Measurements from ENCODE around the gene UBE2Q1.

Gene UBE2Q1

DNA sequence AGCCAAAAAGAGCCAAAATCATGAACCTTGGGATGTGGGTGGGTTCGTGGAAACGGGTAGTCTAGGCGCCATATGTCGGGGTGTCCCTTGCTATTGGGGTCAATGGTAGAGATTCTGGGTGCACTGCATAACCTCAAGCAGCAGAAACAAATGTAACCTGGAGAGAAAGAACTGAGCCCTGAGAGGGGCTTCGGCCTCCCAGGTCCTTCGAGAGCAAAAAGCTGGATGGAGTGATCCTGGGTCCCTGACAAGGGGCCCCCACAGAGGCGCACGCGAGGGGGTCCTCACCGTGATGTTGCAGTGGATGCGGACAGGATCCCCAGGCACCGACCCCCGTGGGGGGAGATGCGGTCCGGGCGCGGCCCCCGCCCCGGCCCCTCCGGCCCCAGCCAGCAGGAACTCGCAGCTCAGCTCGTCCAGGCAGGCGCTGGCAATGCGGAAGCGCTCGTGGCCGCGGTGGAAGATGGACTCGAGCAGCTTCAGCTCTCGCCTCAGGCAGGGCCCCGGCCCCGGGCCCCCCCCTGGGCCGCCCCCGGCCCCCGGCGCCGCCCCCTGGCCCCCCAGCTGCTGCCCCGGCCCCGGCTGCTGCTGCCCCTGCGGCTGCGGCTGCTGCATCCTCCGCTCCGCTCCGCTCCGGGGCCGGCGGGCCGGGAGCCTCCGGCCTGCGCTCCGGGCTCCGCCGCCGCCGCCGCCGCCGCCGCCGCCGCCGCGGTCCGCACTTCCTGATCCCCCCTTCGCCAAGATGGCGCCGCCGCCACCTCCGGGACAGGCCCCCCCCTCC, at the start of gene UBE2Q1:
UBE2Q1 (minus strand) TSS at position 724 of the 781 bp plus-strand sequence; CDS start at position 615, 109 bp downstream.
- H3K4me3 ChIP-seq (ENCODE audit: low read depth, low read length): peak within 1 kb of the TSS; percentile 90
- DNase-seq (ENCODE audit: low read depth): no peak
- in situ Hi-C loops (cut with HindIII; ENCODE audit: low sequenced_read_pairs): loop anchor here (5.0 kb wide), 2 partner anchors 36 to 76 kb away; no protein-coding TSS in a partner anchor
- TF ChIP-seq, protein P1, sequence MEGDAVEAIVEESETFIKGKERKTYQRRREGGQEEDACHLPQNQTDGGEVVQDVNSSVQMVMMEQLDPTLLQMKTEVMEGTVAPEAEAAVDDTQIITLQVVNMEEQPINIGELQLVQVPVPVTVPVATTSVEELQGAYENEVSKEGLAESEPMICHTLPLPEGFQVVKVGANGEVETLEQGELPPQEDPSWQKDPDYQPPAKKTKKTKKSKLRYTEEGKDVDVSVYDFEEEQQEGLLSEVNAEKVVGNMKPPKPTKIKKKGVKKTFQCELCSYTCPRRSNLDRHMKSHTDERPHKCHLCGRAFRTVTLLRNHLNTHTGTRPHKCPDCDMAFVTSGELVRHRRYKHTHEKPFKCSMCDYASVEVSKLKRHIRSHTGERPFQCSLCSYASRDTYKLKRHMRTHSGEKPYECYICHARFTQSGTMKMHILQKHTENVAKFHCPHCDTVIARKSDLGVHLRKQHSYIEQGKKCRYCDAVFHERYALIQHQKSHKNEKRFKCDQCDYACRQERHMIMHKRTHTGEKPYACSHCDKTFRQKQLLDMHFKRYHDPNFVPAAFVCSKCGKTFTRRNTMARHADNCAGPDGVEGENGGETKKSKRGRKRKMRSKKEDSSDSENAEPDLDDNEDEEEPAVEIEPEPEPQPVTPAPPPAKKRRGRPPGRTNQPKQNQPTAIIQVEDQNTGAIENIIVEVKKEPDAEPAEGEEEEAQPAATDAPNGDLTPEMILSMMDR (IDR thresholded peaks at IDR 0.05; ENCODE audit: low read depth, low read length, missing control alignments): no peak

DNA sequence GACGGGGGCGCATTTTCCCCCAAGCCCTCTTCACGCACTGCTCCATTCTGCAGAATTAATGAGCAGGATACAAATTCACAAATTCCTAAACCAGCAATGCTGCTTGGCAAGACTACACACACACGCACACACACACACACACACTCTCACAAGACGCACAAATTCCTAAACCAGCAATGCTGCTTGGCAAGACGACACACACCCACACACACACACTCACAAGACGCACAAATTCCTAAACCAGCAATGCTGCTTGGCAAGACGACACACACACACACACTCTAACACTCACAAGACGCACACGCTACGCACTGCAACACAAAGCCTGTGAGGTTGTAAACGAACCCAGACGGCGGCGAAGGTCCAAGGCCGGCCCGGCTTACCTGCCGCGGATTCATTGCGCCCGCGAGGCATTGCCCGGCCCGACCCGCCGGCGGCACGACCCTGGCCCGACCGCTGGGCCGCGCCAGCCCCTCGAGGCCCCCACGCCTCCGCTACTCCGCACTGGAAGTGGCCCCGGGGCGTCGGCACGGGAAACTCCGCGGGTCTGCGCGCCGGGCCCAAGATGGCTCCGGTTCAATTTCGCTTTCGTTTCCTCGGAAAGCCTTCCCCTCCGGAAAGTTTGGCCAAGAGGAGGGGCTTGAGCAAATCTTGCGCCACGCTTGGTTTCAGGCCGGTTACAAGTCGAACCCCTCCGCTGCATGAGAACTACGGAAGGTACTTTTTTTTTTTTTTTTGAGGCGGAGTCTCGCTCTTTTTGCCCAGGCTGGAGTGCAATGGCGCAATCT, 49.3 kb upstream of the UBE2Q1 start, which contains the start of gene ADAR:
ADAR (minus strand) TSS at position 578 of the 788 bp plus-strand sequence; CDS start at position 398, 180 bp downstream.
- DNase-seq (ENCODE audit: low read depth): peak; percentile 96
- in situ Hi-C loops (cut with HindIII; ENCODE audit: low sequenced_read_pairs): no loop called here
- TF ChIP-seq, protein P1 (IDR thresholded peaks at IDR 0.05; ENCODE audit: low read depth, low read length, missing control alignments): no peak
- H3K4me3 ChIP-seq (ENCODE audit: low read depth, low read length): peak within 1 kb of the TSS; percentile 71

DNA sequence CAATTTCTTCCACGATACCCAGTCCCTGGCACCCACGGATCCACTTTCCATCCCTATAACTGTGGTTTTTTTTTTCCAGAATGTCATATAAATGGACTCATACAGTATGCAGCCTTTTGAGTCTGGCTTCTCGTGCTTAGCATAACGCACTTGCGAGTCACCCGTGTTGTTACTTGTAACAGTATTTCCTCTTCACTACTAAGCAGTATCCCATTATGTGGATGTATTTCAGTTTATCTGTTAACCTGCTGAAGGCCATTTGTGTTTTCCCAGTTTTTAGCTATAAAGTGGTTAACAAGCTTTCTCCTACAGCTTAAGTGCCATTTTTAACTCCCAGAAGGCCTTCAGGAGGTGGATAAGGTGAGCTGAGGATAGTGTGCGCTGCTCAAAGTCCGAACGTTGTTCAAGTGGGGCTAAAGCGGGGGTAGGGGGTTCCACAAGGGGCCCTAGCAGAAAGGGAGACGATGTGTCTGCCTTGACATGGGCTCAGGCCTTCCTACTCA, 48.7 kb upstream of the UBE2Q1 start:
- TF ChIP-seq, protein P1 (IDR thresholded peaks at IDR 0.05; ENCODE audit: low read depth, low read length, missing control alignments): no peak
- in situ Hi-C loops (cut with HindIII; ENCODE audit: low sequenced_read_pairs): no loop called here
- DNase-seq (ENCODE audit: low read depth): no peak
- H3K4me3 ChIP-seq (ENCODE audit: low read depth, low read length): peak overlapping the region; percentile 71

DNA sequence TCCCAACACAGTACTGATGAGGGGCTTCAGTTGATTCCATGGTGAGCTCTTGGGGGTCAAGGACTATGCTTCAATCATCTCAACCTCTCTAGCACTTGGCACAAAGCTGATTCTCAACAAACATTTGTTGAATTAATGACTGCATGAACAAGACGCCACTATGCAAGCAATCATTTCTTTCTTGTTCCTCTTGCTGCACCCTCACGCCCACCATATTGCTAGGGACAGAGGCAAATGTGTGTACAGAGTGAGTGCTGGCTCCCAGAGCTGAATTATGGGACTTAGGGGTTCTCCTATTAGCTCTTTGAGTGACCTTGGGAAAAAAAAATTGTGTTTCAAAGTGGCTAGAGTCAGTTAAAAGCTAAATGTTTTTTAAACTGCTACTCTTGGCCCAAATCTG, 47.1 kb upstream of the UBE2Q1 start:
- DNase-seq (ENCODE audit: low read depth): no peak
- in situ Hi-C loops (cut with HindIII; ENCODE audit: low sequenced_read_pairs): no loop called here
- TF ChIP-seq, protein P1 (IDR thresholded peaks at IDR 0.05; ENCODE audit: low read depth, low read length, missing control alignments): no peak
- no peak overlapping the region for H3K4me3 ChIP-seq (ENCODE audit: low read depth, low read length)

DNA sequence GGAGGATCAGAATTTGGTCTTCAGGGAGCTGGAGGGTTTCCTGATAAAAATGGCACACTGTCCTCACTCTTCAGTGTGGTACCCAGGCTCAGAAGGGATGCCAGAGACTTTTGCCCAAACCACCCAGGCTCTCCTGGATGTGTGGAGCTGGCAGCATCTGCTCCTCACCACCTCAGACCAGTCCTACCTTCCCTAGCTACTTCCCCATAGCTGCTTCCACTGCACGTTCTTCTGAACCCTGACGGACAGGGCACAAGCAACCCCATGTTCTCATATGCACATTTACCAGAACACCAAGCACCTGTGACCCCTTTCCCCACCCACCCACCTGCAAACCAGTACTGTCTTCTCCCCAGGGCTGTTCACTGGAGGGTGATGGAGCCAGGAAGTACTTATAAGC, 44.9 kb upstream of the UBE2Q1 start:
- no peak for DNase-seq (ENCODE audit: low read depth)
- in situ Hi-C loops (cut with HindIII; ENCODE audit: low sequenced_read_pairs): no loop called here
- TF ChIP-seq, protein P1 (IDR thresholded peaks at IDR 0.05; ENCODE audit: low read depth, low read length, missing control alignments): no peak
- no peak overlapping the region for H3K4me3 ChIP-seq (ENCODE audit: low read depth, low read length)

DNA sequence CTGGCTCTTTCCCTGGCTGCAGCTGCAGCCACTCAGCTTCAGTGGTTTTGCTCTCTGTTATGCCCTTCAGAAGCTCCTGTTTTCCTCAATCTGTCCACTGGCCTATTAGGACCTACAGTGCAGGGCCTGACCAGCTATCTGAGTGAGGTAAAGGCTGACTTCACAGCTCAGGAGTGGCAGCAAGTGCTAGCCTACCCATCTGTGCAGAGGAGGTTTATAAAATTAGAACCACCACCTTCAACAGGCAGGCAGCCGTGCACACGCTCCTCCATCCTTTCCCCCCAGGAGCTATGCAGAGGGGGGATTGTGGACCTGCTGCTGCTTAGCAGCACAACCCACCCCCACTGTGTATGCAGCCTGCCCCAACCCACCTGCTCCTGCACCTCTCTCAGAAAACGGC, 41.2 kb upstream of the UBE2Q1 start:
- DNase-seq (ENCODE audit: low read depth): no peak
- H3K4me3 ChIP-seq (ENCODE audit: low read depth, low read length): no peak overlapping the region
- in situ Hi-C loops (cut with HindIII; ENCODE audit: low sequenced_read_pairs): no loop called here
- TF ChIP-seq, protein P1 (IDR thresholded peaks at IDR 0.05; ENCODE audit: low read depth, low read length, missing control alignments): no peak

Data from astrocyte of the cerebellum (primary cell).